ENCODE data around the gene PLEKHA7.

Gene PLEKHA7

GRCh38 chr11:16773981-16774935 is 240.0 kb downstream of the PLEKHA7 start:
- H3K4me1 ChIP-seq: peaks cover 0 to 6% (median 0%) of the 10 kb centered on the region in 4 donors
- TF ChIP-seq, protein P1, sequence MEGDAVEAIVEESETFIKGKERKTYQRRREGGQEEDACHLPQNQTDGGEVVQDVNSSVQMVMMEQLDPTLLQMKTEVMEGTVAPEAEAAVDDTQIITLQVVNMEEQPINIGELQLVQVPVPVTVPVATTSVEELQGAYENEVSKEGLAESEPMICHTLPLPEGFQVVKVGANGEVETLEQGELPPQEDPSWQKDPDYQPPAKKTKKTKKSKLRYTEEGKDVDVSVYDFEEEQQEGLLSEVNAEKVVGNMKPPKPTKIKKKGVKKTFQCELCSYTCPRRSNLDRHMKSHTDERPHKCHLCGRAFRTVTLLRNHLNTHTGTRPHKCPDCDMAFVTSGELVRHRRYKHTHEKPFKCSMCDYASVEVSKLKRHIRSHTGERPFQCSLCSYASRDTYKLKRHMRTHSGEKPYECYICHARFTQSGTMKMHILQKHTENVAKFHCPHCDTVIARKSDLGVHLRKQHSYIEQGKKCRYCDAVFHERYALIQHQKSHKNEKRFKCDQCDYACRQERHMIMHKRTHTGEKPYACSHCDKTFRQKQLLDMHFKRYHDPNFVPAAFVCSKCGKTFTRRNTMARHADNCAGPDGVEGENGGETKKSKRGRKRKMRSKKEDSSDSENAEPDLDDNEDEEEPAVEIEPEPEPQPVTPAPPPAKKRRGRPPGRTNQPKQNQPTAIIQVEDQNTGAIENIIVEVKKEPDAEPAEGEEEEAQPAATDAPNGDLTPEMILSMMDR (IDR thresholded peaks at IDR 0.05): no peak
- peaks cover 0 to 11% (median 0%) of the 10 kb centered on the region in 3 donors for H3K36me3 ChIP-seq
- peak in 1 of 2 donors; percentile 29 for DNase-seq
- no peaks in the 10 kb centered on the region for H3K9me3 ChIP-seq
- H3K4me3 ChIP-seq: no peak overlapping the region
- no peaks in the 10 kb centered on the region for H3K27me3 ChIP-seq
- intact Hi-C loops (cut with DNase I; ENCODE audit: low total_unique reads): no loop called here
- H3K27ac ChIP-seq: no peak overlapping the region

DNA sequence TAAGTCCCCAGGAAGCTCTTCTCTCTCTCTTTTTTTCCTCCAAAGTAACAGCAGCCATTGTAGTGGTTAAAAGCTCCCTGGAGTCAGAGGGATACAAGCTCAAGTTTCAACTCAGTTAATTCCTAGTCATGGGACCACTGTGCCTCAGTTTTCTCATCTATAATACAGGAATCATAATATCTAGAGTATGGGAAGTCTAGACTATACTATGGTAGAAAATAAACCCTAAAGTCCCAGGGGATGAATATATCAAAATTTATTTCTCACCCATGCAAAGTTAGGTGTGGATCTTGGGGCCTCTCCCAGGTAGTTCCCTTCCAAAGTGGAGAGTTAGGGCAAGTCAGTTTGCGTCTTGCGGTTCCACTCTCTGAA is 242.1 kb downstream of the PLEKHA7 start:
- Histone ChIP-seq H3K4me3 (no peak overlapping the region), H3K4me1 (peaks cover 0 to 6% (median 0%) of the 10 kb centered on the region in 4 donors), H3K27ac (no peak overlapping the region), H3K27me3 (no peaks in the 10 kb centered on the region), H3K9me3 (no peaks in the 10 kb centered on the region), H3K36me3 (no peaks in the 10 kb centered on the region)
- intact Hi-C loops (cut with DNase I; ENCODE audit: low total_unique reads): no loop called here
- TF ChIP-seq, protein P1 (IDR thresholded peaks at IDR 0.05): no peak
- no peak for DNase-seq

DNA sequence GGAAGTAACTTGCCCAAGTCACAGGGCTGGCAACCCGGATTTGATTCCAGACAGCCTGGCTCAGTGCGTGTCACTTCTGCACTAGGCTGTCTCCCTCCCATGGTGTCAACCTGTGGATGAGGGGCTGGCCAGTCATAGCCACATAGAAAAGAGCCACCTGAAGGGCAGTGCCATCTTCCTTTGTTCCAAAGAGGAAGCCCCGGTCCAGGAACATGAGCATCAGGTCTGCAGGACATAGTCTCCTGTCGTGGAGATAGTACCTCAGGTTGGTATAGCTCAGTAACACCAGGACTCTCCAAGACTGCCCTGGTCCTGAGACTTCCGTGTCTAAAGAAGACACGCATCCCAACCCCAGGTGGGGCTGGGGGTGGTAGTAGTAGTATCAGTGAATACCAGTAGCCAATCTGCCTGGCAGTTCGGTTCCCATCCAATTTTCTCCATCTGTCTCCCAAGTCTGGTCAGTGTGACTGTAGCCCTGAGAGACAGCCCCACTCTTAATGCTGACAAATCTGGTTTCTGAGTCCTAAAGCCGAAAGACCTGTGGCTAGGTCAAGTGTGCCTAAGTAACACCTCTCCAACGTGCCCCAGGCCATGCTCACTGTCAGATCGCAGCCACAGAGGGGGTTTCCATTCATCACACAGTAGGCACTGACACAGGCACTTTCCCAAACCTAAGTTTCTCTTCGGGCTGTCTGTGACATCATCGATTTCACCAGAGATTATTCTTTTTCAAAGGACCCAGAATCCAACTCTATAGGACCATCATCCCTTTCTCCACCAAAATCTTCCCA is 242.7 kb downstream of the PLEKHA7 start:
- H3K27me3 ChIP-seq: no peaks in the 10 kb centered on the region
- intact Hi-C loops (cut with DNase I; ENCODE audit: low total_unique reads): no loop called here
- TF ChIP-seq, protein P1 (IDR thresholded peaks at IDR 0.05): no peak
- no peaks in the 10 kb centered on the region for H3K9me3 ChIP-seq
- peaks cover 0 to under 1% (median 0%) of the 10 kb centered on the region in 4 donors for H3K4me1 ChIP-seq
- H3K4me3 ChIP-seq: no peak overlapping the region
- no peak overlapping the region for H3K27ac ChIP-seq
- H3K36me3 ChIP-seq: no peaks in the 10 kb centered on the region
- no peak for DNase-seq

GRCh38 chr11:16770016-16770415 is 244.2 kb downstream of the PLEKHA7 start:
- no peak for DNase-seq
- no peaks in the 10 kb centered on the region for H3K9me3 ChIP-seq
- intact Hi-C loops (cut with DNase I; ENCODE audit: low total_unique reads): no loop called here

DNA sequence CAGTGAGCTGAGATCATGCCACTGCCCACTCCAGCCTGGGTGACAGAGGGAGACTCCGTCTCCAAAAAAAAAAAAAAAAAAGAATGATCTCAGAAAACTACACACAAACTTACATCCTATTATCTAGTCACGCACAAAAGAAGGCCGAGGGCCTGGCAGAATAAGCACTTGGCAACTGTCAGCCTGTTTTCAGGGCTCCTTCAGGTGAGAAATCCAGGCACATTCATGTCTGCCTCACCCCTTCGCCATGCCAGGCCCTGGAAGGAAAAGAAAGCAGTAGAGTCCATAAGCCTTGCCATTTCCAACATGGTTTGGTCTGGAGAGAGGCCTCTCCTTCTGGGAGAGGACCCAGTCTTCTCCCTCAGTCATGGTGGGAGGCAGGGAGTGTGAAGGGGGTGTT is 244.8 kb downstream of the PLEKHA7 start:
- Histone ChIP-seq H3K27me3 (no peaks in the 10 kb centered on the region), H3K4me1 (no peaks in the 10 kb centered on the region), H3K36me3 (no peaks in the 10 kb centered on the region), H3K9me3 (no peaks in the 10 kb centered on the region), H3K4me3 (no peak overlapping the region), H3K27ac (no peak overlapping the region)
- TF ChIP-seq, protein P1 (IDR thresholded peaks at IDR 0.05): no peak
- intact Hi-C loops (cut with DNase I; ENCODE audit: low total_unique reads): no loop called here
- no peak for DNase-seq

More at GRCh38 chr11:16770016-16770415, 244.2 kb downstream of the PLEKHA7 start:
- TF ChIP-seq, protein P1 (IDR thresholded peaks at IDR 0.05): no peak
- H3K4me1 ChIP-seq: no peaks in the 10 kb centered on the region
- no peak overlapping the region for H3K4me3 ChIP-seq
- no peak overlapping the region for H3K27ac ChIP-seq
- no peaks in the 10 kb centered on the region for H3K36me3 ChIP-seq
- H3K27me3 ChIP-seq: no peaks in the 10 kb centered on the region

All from tibial artery (tissue), 4 donors.